ENCODE data around the gene PDK3. TPM values are rescaled to one million over a fixed set of nuclear protein-coding genes. Genes with fewer than 3 reads are reported as not detected.

The PDK3 gene
- total RNA-seq, 1 donor from 2014 or later = 12.6 TPM

DNA sequence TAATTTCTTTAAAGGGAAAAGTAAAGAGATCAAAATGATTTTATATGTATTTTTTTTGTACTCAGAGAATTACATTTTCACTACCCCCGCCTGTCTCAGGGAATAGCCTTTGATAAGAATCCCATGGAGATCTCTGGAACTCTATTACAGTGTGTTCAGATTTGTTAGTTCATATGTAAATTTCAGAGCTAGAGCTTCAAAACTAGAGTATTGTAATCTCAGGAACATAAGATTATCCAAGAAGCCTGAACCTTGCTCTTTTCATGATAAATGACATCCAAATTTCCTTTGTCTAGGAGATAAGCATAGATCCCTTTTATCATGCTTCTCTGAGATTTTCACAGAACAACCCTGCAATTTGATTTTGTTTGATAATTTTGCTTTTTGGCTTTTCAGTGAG, 82.9 kb downstream of the PDK3 start:
- DNase-seq (ENCODE audit: low spot score) = no peak
- ATAC-seq = no peak

DNA sequence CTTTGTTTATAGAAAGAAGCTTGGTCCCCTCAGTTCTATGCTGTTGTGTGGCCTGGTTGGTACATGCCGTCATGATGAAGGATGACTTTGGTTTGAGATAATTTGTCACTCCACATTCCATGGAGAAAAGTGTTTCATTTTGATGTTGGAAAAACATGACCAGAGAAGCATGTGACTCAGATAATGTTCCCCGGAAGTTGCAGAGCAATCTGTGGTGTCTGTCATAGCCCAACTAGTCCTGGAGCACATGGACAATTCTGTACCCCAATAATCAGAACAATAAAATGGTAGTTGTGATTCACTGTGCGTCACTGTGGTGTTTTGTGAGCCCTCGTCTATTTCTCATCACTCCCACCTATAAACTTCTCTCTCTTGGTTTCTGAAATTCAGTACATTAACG, 85.1 kb downstream of the PDK3 start:
- no peak for DNase-seq (ENCODE audit: low spot score)
- no peak for ATAC-seq

DNA sequence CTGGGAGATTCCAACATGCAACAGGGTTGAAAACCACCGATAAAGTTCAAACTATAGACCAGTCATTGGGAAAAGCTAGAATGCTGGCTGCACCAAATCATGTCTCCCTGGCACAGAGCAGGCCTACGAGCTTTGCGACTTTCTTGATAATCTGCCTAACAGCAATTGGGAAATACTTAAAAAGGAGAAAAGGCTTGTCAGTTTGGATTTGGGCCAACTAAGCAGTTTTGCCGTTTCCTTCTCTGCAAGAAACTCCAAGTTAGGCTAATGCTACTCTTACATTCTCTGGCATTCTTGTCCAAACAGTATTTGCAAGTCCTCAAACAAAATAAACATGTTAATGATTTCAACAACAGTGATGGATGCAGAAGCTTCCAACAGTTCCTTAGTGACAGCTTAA, 87.9 kb downstream of the PDK3 start:
- no peak for ATAC-seq
- DNase-seq (ENCODE audit: low spot score) = no peak

DNA sequence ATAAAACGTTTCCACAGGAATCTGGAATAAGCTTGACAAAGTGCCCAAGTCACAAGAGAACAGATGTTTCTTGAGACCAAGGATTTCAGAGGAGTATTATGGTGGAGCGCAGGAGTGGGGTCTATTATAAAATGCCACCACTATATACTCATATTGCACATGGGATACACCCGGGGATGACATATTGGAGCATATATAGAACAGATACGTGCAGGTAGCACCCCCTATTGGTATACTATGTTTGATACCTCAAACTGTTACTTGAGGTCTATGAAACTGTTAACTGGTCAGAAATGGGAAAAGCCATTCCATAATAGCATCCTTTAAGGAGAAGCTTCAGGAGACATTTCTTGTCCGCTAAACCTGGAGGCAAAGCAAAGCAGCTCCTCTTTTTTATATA, 96.0 kb downstream of the PDK3 start:
- DNase-seq (ENCODE audit: low spot score) = no peak
- no peak for ATAC-seq

DNA sequence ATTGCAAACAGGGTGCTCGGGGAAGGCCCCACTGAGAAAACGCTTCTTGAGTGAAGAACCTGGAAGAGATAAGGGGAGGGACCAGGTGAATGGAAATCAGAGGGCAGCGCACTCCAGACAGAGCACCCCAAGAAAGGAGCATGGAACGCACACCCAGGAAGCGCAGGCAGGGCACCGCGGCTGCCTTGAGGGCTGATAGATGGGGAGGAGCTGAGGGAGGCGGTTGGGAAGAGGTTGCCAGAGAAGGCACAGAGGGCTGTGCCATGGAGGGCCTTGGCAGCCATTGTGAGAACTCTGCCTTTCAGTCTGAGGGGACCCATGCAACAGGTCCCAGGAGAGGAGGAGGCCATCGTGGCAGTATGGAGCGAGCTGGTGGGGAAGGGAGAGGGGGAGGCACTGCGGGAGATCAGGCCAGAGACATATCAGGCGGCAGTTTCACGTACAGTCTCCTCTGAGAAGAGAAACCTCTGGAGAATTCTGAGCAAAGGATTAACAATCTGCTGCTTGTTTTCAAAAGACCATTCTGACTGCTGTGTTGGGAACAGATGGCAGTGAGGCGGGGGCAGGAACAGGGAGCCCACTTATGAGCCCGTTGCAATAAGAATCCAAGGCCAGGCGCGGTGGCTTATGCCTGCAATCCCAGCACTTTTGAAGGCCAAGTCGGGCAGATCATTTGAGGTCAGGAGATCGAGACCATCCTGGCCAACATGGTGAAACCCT, 98.4 kb downstream of the PDK3 start:
- DNase-seq (ENCODE audit: low spot score) (no peak), ATAC-seq (no peak)

DNA sequence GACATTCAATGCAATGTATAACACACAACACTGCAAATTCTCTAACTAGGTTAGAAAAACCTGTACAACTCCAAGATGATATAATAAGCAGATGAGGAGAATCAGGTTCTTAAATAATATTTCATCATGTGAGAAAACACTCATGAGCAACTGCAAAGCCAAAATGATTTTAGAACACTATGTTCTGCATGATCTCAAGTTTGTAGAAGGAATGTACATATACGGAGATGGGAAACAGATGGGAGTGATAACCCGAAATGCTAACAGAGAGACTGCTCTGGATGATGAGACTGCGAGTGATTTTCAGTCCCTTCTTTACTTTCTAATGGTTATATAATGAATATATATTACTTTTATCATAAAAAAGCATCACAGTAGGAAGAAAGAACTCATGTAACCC, 101.2 kb downstream of the PDK3 start:
- ATAC-seq = no peak
- no peak for DNase-seq (ENCODE audit: low spot score)

DNA sequence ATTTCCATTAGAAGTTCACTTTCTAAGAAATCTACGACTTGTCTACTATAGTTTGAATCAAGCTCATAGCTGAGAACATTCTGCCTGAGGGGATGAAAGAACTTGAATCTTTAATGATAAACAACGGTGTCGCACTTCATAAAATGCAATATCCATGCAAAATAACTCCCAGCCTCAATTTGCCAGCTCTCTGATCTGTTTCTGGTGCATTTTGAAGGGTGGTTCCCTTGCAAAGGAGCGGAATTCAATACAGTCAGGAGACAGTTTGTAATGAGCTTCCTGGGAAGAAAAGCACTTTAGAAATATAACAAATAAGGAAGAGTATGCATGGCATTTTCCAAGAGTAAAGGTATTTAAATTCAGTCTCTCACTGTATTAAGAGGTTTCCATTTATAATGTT, 102.1 kb downstream of the PDK3 start:
- DNase-seq (ENCODE audit: low spot score) (no peak), ATAC-seq (no peak)

DNA sequence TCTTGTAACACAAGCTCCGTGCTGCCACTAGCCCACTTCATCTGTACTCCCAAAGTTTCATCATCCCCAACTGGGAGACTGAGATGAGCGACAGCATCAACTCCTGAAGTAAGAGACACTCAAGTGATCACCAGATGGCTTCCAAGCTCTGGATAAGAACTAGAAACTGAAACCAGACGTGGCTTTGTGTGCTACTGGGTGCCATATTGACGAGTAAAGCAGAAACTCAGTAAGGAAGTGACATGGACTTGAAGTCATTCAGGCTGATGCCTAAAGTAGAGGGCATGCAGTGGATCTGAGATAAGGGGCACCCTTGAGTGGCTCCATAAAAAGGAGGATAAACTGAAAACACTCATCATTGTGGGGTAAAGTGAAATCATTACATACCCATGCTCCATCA, 109.7 kb downstream of the PDK3 start:
- no peak for ATAC-seq
- DNase-seq (ENCODE audit: low spot score) = no peak

DNA sequence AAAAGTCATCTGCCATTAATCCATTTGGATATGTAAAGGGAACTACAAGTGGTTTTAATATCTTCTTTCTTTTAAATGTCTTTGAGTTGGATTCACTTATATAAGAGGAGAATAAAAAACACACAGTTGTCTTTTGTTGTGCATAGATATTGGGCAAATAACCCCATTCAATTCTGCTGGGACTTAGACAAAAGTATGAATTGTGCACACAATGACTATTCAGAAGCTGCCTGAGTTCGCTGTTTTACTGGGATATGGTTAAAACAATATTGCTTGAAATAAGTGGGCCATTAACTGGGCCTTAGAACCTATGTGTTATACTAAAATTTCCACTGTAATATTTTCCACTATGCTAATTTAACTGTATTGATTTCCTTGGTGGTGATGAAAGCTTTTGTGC, 110.4 kb downstream of the PDK3 start:
- DNase-seq (ENCODE audit: low spot score) (no peak), ATAC-seq (no peak)

DNA sequence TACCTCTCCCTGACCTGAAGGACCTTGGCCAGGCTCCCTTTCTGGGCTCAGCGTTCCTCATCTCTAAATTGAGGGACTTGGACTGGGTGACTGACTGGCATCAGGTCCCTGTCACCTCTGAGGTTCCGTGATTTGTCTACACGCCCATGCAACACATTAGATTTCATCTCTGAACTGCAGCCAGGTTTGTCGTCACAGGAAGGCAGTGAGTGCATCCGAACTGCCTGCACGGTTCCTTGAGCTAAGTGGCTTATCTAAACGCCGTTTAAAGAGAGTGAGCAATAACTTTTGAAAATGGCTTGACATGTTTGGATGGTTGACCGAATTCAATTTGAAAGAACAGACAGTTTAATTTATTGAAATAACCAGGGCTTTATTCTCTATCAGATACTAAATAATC, 112.0 kb downstream of the PDK3 start:
- DNase-seq (ENCODE audit: low spot score) = no peak
- ATAC-seq = no peak

Other genes starting within 250 kb of the PDK3 start
- not detected for gene SUPT20HL2, start 151.2 kb upstream of the PDK3 start, total RNA-seq
- not detected for gene SUPT20HL1, start 104.6 kb upstream of the PDK3 start, total RNA-seq
- 0.05 TPM for gene PCYT1B, start 182.1 kb downstream of the PDK3 start, total RNA-seq
- gene POLA1, start 228.6 kb downstream of the PDK3 start, total RNA-seq = 3.0 TPM

Data from left lobe of liver (tissue), 2 donors.